BLaER1 treated with 17β-estradiol and CSF1 and Interleukin-3, amounts not matched to agents 10 nM and 100 nM (cell line): Measurements from ENCODE around the gene LYPD1.

Experiments used
- H3K27ac ChIP-seq, 11 experiments: shearing (Covaris generic); formaldehyde crosslinking; 2 replicates each; pipeline ENCODE4 v1.8.1; 2022
- H3K27me3 ChIP-seq, 11 experiments: shearing (Covaris generic); formaldehyde crosslinking; 2 replicates each; pipeline ENCODE4 v1.8.1; 2022
- H3K36me3 ChIP-seq, 11 experiments: shearing (Covaris generic); formaldehyde crosslinking; 2 replicates each; pipeline ENCODE4 v1.8.1; 2022
- H3K4me1 ChIP-seq, 10 experiments: shearing (Covaris generic); formaldehyde crosslinking; 2 replicates each; pipeline ENCODE4 v1.8.1; 2022
- H3K4me2 ChIP-seq, 11 experiments: shearing (Covaris generic); formaldehyde crosslinking; 2 replicates each; pipeline ENCODE4 v1.8.1; 2022
- H3K4me3 ChIP-seq, 10 experiments: shearing (Covaris generic); formaldehyde crosslinking; 2 replicates each; pipeline ENCODE4 v1.8.1; 2022
- H3K9ac ChIP-seq, 11 experiments: shearing (Covaris generic); formaldehyde crosslinking; 2 replicates each; pipeline ENCODE4 v1.8.1; 2022
- H3K9me3 ChIP-seq, 11 experiments: shearing (Covaris generic); formaldehyde crosslinking; replicated peaks in 1 of 11; 2 replicates each; pipeline ENCODE4 v1.8.1; 2022
- H4K20me1 ChIP-seq, 11 experiments: shearing (Covaris generic); formaldehyde crosslinking; 2 replicates each; pipeline ENCODE4 v1.8.1; 2022
- Cebpa-rat ChIP-seq, 11 experiments: shearing (Covaris generic); IDR thresholded peaks; 2 replicates each; pipeline ENCODE4 v1.8.1; 2022

Gene LYPD1

GRCh38 chr2:132697556-132698205, 27.7 kb upstream of the LYPD1 start:
- no peaks in the 10 kb centered on the region for H3K27me3 ChIP-seq
- no peaks in the 10 kb centered on the region for H4K20me1 ChIP-seq
- no peak overlapping the region; a peak in 1 of 22 replicates for H3K4me2 ChIP-seq
- H3K27ac ChIP-seq, result no peak overlapping the region
- no peak overlapping the region for H3K4me3 ChIP-seq
- H3K4me1 ChIP-seq, result peaks cover 10 to 14% (median 12%) of the 10 kb centered on the region in 10 experiments; a peak in 16 of 20 replicates
- H3K36me3 ChIP-seq, result no peaks in the 10 kb centered on the region
- no peak for TF ChIP-seq Cebpa-rat (IDR thresholded peaks at IDR 0.05)
- no peak overlapping the region for H3K9ac ChIP-seq
- no peaks in the 10 kb centered on the region for H3K9me3 ChIP-seq

GRCh38 chr2:132692816-132693215, 22.8 kb upstream of the LYPD1 start:
- H3K4me2 ChIP-seq, result no peak overlapping the region
- no peak for TF ChIP-seq Cebpa-rat (IDR thresholded peaks at IDR 0.05)
- H3K27ac ChIP-seq, result no peak overlapping the region
- H3K27me3 ChIP-seq, result no peaks in the 10 kb centered on the region
- peaks cover 4 to 6% (median 5%) of the 10 kb centered on the region in 10 experiments; a peak in 13 of 20 replicates for H3K4me1 ChIP-seq
- no peak overlapping the region for H3K4me3 ChIP-seq
- H3K9ac ChIP-seq, result no peak overlapping the region
- H3K36me3 ChIP-seq, result no peaks in the 10 kb centered on the region
- H4K20me1 ChIP-seq, result no peaks in the 10 kb centered on the region
- H3K9me3 ChIP-seq, result no peaks in the 10 kb centered on the region

- Histone ChIP-seq H3K27me3 (no peaks in the 10 kb centered on the region), H3K9me3 (no peaks in the 10 kb centered on the region), H3K27ac (no peak overlapping the region), H3K4me3 (no peak overlapping the region), H3K36me3 (no peaks in the 10 kb centered on the region), H3K9ac (no peak overlapping the region), H4K20me1 (no peaks in the 10 kb centered on the region), H3K4me1 (peaks cover 4 to 6% (median 5%) of the 10 kb centered on the region in 10 experiments; a peak in 13 of 20 replicates), H3K4me2 (no peak overlapping the region)
- TF ChIP-seq Cebpa-rat (IDR thresholded peaks at IDR 0.05), result no peak
Measured at GRCh38 chr2:132691556-132691955, 21.6 kb upstream of the LYPD1 start.

GRCh38 chr2:132690664-132691303, 20.8 kb upstream of the LYPD1 start:
- Histone ChIP-seq H3K9me3 (no peaks in the 10 kb centered on the region), H3K4me2 (no peak overlapping the region), H3K27me3 (no peaks in the 10 kb centered on the region), H3K9ac (no peak overlapping the region), H3K4me1 (peaks cover 4 to 6% (median 5%) of the 10 kb centered on the region in 10 experiments; a peak in 13 of 20 replicates), H3K27ac (no peak overlapping the region), H3K36me3 (no peaks in the 10 kb centered on the region), H4K20me1 (no peaks in the 10 kb centered on the region), H3K4me3 (no peak overlapping the region)
- no peak for TF ChIP-seq Cebpa-rat (IDR thresholded peaks at IDR 0.05)

- Histone ChIP-seq H3K27ac (no peak overlapping the region), H3K4me2 (no peak overlapping the region), H3K4me3 (no peak overlapping the region), H3K9ac (no peak overlapping the region), H4K20me1 (no peaks in the 10 kb centered on the region), H3K36me3 (no peaks in the 10 kb centered on the region), H3K27me3 (no peaks in the 10 kb centered on the region), H3K9me3 (no peaks in the 10 kb centered on the region), H3K4me1 (no peaks in the 10 kb centered on the region)
- no peak for TF ChIP-seq Cebpa-rat (IDR thresholded peaks at IDR 0.05)
Measured at GRCh38 chr2:132681766-132682165, 11.8 kb upstream of the LYPD1 start.

- Histone ChIP-seq H3K4me1 (no peaks in the 10 kb centered on the region), H3K9me3 (no peaks in the 10 kb centered on the region), H4K20me1 (no peaks in the 10 kb centered on the region), H3K4me2 (no peak overlapping the region), H3K9ac (no peak overlapping the region), H3K4me3 (no peak overlapping the region), H3K36me3 (no peaks in the 10 kb centered on the region), H3K27me3 (no peaks in the 10 kb centered on the region), H3K27ac (no peak overlapping the region)
- TF ChIP-seq Cebpa-rat (IDR thresholded peaks at IDR 0.05), result no peak
Measured at GRCh38 chr2:132680544-132680943, 10.5 kb upstream of the LYPD1 start.

GRCh38 chr2:132678483-132678882, 8.5 kb upstream of the LYPD1 start:
- no peak for TF ChIP-seq Cebpa-rat (IDR thresholded peaks at IDR 0.05)
- Histone ChIP-seq H3K9ac (no peak overlapping the region), H3K27me3 (no peaks in the 10 kb centered on the region), H4K20me1 (no peaks in the 10 kb centered on the region), H3K4me1 (no peaks in the 10 kb centered on the region), H3K4me3 (no peak overlapping the region), H3K36me3 (no peaks in the 10 kb centered on the region), H3K4me2 (no peak overlapping the region), H3K27ac (no peak overlapping the region), H3K9me3 (no peaks in the 10 kb centered on the region)

GRCh38 chr2:132677661-132678060, 7.7 kb upstream of the LYPD1 start:
- Histone ChIP-seq H3K9me3 (no peaks in the 10 kb centered on the region), H3K4me3 (no peak overlapping the region), H3K4me1 (no peaks in the 10 kb centered on the region), H3K4me2 (no peak overlapping the region), H4K20me1 (no peaks in the 10 kb centered on the region), H3K27ac (no peak overlapping the region), H3K9ac (no peak overlapping the region), H3K36me3 (no peaks in the 10 kb centered on the region), H3K27me3 (peaks cover 0 to 4% (median 0%) of the 10 kb centered on the region in 11 experiments; a peak in 3 of 22 replicates)
- TF ChIP-seq Cebpa-rat (IDR thresholded peaks at IDR 0.05), result no peak

GRCh38 chr2:132676999-132677398, 7.0 kb upstream of the LYPD1 start:
- TF ChIP-seq Cebpa-rat (IDR thresholded peaks at IDR 0.05), result no peak
- H4K20me1 ChIP-seq, result no peaks in the 10 kb centered on the region
- no peak overlapping the region for H3K27ac ChIP-seq
- H3K9me3 ChIP-seq, result no peaks in the 10 kb centered on the region
- no peak overlapping the region for H3K9ac ChIP-seq
- no peak overlapping the region for H3K4me2 ChIP-seq
- peaks cover 0 to 11% (median 6%) of the 10 kb centered on the region in 11 experiments; a peak in 14 of 22 replicates for H3K27me3 ChIP-seq
- H3K4me1 ChIP-seq, result no peaks in the 10 kb centered on the region
- H3K4me3 ChIP-seq, result no peak overlapping the region
- no peaks in the 10 kb centered on the region for H3K36me3 ChIP-seq
